Stimulated activated CD4-positive, alpha-beta T cell treated with anti-CD3 and anti-CD28 coated beads, Interleukin-2, amount 100 ng/mL, for 4 hours (primary cell): Measurements from ENCODE around the gene ZNF407.

Experiments used
- DNase-seq: peaks from one replicate; pipeline ENCODE4 v3.0.0-alpha.2; 2020; ENCODE audit warnings: low read depth

ZNF407 gene

DNA sequence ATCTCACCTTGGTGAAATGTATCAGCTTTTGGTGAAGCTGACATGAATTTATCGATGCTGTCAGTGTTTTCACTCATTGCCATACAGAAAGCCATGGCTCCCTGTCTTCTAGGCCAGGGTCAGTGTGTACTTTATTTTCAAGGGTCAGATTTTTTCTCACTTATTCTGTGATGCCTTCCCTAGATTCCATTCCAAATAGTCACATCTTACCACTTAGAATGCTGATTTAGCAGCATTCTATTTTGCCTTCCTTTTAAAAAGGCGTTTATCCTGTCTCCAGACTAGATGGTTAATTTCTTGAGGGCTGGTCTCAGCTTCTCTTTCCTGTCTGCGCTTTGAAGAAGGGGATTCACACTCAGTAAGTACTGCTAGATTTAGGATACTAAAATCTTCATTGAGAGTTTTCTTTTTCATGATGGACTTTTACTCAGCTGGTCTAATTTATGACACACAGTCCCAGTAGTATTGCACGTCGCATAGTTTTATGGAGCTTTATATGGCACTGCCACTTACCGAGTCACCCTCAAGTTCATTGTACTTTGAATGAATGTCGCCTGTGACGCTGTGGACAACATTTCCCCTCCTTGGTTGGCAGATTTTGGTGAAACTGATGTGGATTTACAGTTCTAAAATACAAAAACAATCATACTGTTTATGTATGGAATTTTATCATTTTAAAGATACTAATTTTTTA lies 194.0 kb downstream of the ZNF407 start:
- no peak for DNase-seq

DNA sequence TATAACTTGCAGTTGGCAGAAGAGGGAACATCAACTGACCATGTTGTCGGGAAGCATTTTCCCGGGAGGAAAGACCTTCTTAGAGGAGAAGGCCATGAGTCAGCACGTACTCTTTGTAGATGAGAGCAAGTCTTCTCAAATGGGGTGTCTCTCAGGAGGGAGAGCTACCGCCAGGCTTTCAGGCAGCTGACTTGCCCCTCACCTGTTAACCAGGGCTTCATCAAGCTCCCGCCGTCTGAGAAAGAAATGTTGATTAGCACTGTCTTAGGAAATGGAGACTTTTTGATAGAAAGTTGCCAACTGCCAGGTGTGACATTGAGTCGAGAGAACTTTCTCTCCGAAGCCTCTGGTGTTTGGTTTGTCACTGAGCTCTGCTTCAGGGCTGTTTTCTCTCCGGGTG lies 196.1 kb downstream of the ZNF407 start:
- DNase-seq = no peak

DNA sequence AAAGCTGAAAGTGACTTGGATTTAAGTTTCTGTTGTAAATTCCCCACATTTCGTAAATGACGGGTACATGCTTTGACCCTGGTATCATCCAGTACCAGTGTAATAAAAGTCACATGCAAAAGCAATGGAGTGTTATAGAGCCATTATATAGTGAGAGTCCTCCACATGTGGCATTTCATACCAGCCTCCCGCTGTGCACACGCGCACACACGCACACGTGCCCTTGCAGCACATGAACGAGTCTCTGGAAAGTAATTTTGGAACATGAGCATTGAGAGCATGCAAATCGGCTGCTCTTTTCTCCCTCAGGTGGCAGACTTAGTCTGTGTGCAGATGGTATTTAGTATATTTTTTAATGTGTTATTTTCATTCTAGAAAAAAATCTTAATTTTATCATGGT lies 198.1 kb downstream of the ZNF407 start:
- DNase-seq = no peak

DNA sequence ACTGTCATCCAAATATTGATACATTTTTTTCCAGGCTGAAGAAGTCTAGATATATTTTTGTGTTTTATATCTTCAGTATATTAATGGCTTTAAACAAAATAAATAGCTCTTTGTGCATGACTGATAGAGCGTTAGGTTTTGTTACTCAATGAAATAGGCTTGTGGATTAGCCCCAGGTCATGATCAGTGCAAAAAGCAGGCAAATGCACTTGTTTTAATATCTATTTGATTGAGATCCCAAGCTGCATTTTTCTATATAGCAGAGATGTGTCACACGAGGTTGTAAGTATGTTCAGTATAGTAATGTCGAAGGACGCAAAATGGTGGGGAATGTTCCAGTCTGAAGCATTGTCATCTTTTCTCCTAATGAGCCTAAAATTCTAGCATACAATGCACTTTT lies 198.5 kb downstream of the ZNF407 start:
- DNase-seq = no peak

DNA sequence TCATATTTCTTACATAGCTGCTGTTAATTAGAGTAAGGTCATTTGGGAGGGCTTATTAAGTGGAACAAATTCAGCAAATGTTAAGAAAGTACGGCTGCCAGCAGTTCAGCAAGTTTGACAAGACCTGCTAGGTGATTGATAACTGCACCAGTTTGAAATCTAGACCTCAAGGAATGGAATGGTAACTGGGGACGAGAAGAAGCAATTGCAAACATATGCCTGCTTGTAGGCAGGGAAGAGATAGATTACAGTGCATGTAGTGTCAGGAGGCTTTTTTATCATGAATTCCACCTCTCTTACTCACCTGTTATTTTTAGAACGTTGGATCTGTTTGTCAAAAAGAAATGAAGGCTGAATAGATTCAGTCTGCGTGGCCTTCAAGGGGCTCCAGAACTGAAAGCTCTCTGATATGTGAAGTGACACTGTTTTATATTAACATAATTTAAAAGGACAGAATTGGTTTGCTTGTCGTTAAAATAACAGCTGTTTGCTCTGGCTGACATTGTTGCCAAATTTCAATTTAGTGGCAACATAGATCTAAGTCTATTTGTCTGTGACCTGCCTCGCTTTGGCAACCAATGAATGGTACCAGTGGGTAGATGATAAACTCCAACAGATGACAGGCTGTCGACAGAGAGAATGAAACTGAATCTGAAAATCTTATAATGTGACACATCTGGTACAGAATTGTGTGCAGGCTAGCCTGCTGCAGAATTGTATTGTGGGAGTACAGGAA lies 199.3 kb downstream of the ZNF407 start:
- no peak for DNase-seq

DNA sequence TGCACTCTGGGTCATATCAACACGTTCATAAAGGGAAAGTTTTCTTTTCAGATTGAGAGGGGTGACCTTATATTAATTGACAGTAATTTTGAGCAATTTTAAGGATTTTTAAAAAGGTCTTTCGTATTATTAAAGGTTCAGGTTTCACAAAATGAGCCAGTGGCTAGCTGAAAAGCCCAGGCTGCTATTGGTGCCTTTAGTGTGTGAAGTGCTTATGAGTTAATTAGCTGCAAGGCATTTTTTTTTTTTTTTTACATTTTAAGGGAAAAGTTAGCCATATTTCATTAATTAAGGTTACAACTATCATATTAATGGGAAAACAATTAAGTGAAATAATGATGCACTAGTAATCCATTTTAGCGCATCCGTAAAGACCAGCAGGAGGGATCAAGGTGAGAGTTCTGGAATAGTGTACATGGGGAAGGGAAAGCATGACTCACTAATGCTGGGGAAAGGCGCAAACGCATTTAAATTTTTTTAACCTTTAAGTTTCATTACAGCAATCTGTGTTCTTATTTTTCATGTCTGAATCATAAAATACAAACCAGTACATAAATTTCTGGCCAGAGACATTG lies 200.0 kb downstream of the ZNF407 start:
- DNase-seq = no peak

DNA sequence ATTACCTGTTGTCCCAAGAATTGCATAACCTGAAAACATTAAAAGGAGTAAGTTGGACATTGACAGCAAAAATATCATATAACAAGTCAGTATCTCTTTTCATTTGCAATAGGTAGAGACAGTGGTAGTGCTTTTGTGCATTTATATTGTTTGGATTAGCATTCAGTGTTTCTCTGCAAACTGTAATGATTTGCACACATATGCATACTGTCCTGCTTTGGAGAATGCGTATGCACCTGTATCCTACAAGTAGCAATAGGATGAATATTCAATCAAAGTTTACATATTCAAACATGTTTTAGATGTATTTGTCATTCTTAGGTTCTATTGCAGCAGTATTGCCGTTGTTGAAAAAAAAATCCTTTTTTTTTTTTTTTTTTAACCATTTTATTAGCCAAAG lies 201.9 kb downstream of the ZNF407 start:
- no peak for DNase-seq

DNA sequence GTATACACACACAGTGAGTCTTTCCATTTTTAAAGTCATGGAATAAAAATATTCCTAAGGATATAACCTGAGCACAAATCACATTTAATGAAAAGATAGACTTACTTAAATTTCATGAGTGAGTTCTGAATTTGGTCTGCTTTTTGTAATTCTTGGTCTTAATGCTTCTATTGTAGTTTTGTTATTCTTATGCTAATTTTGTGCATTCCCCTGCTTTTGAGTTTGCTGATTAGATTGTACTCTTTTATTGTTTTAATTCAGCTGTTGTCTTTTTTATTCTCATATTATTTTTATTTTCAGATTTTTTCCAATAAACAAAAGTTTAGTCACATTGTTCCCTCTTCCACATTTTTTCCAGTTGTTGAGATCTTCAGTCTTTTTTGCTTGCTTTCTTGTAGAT lies 202.4 kb downstream of the ZNF407 start:
- no peak for DNase-seq

DNA sequence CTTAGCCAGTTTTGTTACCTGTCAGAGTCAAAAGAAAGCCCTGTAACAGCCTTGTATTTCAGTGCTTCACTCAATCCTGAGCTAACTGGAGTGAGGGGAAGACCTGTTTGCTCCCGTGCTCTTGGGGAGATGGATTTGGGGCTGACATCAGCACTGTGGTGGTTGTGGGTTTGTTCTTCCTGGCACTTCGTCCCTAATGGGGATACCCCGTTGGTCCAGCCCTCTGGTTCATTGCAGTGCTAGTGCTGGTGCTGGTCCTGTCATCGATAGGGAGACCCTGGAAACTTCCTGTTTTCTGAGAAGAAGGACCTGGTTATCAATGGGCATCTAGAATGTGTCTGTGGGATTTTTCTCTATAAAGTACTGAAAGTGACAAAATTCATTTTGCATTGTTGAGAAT lies 205.4 kb downstream of the ZNF407 start:
- no peak for DNase-seq

DNA sequence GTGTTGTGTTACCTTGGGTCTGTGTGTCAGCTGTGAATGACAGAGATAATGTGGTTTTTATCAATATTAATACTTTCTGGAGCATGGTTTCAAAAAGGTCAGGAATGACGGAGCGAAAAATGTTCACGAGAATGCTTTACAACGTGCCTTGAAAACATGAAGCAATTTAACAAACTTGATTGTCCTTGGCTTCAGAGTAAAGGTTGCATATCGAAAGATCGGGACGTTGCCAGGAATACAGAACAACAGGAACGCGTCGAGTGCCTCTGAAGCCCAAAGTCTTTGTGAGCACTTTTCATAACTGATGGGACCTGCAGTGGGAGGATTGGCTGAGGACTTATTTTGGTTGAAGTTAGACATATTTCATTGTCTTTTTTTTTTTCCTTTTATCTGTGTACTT lies 206.1 kb downstream of the ZNF407 start:
- DNase-seq = no peak

DNA sequence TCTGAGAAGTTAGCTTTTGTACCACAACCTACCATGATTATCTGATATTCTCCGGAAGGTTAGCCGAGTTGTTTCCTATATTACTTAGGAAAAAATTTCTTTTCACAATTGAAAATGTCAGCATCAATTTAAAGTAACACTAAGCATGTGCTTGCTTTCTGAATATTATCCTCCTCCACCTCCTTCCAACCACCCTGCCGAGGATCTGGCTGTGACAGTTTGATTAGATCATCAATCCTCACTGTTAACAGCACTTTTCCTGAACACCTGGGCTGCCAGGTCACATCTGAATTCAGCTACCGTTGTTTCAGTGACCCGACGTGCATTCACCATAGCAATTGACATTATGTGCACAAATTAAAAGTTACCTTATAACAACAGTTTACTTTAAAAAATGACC lies 207.0 kb downstream of the ZNF407 start:
- no peak for DNase-seq

DNA sequence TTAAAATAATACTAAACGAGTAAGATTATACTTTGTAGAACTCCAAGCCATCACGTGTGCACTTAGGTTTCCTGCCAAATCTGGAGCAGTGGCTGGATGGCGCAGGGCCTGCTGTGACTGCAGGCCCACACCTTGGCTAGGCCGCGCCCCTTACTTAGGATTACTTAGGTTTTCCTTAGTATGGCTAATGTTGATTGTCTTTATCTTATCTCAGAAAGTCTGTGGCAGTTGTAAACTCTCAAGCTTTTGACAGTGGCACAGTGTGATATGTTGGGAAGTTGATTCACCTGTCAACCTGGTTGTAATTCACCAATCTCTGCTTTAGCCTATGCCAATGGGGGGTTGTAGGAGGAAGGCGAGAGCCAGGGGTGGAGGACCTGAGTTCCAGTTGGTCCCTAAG lies 208.4 kb downstream of the ZNF407 start:
- no peak for DNase-seq

DNA sequence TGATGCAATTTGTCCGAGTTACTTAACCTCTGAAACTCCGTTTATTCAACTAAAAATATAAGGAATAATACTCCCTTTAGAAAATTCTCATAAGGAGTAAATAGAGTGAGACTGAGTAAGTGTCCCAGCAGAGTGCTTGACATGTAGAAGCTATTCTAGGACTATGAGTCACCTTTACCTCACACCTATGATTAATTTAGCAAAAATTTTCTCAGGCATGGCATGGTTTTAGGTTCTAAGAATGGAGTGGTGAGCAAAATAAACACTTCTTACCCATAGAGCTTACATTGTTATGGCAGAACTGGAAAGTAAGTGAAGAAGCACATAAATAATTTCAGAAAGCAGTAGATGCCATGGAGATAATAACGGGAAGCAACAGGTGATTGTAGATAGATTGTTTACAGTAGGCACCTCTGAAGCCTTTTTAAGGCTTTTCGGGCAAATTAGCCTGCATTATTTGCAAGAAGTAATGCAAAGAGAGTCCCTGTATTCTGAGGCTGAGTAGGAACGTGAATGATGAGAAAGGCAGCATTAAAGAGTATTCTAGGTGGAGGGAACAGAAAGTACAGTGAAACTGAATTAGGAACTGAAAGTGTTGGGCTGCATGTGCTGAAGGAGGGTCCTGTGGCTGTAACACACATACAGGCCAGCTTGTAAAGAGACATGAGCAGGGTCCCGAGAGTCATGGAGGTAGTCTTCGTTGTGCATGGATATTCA lies 209.2 kb downstream of the ZNF407 start:
- no peak for DNase-seq

DNA sequence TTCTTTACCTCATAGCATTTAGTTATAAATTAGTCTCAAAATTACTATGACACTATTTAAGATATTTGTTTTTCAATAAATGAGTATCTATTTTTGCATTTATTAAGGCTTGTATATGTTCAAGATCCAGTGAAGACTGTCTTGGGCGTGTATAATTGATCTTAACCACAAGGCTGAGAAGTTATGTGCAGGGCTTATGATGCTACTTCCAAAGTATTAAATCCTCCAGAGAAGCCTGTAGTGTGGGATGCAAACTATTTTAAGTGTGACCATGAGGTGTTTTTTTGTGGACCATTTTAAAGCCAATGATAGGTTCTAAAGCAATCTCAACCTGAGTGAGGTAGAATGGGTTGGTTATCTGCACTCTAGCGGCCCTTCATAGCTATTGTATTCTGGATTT lies 219.9 kb downstream of the ZNF407 start:
- no peak for DNase-seq

DNA sequence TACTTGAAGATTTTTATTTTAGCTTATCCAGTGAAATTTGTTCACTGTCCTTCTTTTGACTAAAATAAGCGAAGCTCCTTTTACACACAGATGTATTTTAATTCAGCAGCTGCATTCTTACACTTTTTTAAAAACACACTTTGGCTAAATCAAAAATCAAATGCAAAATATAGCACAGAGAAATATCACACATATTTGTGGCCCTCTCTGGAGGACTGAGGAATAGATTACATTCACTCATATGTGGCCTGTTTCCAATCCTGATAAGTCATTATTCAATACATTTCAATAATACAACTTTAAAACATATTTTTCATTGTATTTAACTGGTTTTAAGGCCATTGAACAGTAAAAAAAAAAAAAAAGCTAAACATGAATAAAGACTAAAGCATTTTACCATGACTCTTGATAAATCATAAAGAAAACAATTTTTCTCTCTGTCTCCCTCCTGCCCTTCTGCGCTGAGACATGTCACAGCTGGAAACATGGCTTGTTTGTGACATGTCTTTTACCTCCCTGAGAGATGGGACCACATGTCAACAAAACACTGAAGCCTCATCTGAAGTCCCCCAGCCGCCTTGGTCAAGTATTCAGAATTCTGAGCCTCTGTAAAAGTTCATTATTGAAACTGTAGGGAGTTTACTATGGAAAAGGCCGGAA lies 221.0 kb downstream of the ZNF407 start:
- no peak for DNase-seq

DNA sequence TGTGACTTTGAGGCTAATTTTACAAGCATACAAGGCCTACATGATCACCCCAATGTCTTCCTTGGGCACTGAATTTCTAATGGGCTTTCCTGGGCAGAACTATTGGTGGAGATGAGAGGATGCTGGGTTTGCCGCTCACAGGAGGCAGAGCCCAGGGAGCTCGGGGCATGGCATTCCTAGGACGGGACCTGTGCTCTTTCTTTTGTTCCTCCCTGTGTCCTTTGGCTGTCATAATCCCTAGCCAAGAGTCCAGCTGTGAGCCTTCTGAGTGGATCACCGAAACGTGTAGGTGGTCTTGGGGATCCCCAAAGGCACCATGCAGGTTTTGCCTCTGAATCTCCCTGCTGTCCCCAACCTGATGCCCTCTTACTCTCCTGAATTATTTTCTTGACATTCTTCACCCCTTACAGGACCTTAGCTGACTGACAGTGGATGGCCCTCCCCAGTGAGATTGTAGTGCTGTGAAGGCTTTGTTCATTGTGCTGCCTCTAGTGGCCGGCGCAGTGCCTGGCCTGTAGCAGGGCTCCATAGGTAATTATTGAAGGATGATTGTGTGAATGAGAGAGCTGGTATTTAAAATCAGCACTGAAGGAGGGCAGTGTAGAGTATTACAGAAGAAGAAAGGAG lies 221.9 kb downstream of the ZNF407 start:
- no peak for DNase-seq

DNA sequence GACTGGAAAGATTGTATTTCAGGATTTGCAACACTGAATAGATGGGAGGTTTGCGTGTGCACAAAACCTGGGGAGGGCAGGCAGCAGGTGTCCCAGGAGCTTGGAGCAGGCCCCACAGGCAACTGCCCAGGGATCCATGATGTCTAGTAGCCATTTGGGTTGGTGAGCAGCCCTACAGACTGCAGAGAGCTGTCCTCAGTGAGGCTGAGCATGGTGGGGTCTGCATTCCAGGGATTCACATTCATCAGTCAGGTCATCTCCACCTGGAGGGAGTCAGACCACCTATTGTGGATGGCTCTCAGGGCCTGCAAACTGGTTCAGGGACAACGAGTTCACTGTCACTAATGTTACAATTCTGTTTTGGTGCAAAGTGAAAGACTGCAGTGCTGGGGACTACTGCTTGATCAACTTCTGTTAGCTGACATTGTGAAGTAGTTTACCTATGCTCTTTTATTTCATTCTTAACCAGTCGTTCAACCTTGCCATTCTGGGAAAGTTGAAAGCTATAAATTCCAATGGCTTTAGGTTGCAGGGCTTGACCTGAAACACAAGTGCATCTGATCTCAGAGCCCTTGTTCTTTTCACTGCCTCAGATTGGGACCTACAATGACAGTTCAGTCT lies 222.6 kb downstream of the ZNF407 start:
- DNase-seq = no peak

DNA sequence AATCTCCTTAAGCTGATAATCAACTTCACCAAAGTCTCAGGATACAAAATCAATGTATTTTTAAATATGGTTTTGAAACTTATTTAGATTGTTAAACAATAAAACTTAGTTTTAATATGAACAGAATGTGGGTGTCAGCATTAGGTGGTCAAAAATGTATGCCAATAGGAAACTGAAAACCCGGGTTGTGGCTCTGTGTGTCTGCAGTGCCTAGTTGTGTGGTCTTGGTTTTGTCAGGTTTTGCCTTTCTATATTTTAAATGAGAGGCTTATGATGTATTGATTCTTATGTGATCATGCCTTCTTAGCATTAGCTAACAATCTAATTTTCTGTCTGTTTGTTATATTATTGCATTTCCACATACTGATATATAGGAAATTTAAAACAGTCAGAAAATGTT lies 227.8 kb downstream of the ZNF407 start:
- no peak for DNase-seq

DNA sequence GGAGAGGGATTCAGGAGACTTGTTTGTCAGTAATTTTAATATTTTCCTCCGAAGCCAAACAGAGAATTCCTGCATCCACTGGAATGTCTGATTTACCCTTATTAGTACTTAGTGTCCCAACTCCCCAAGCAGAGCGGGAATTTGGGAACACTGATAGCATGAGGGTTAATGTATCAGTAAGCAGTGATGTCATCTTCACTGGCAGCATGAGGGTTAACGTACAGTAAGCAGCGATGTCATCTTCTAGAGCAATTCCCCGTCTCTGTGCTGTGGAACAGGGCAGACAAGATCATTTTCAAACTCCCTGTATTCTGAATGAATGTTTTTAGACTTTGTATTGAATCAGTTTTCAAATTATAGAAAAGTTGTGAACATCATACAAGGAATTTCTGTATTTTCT lies 228.9 kb downstream of the ZNF407 start:
- no peak for DNase-seq

DNA sequence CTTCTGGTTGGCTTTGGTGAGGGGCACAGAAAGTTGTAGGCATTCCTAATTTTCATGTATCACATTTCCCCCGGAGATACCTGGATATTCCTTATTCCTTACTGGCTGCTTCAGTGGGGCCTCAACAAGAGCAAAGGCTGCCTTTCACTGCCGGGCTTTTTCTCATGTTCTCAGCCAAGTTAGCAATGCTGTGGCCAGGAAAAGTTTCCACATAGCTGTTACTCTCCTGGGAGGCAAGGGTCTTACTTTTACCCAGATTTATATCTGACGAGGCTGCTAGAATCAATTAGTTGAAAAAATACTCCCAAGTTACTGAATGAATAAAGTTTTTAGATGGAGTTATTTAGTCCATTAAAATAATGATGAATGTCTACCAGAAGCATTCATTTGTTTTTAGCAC lies 230.5 kb downstream of the ZNF407 start:
- no peak for DNase-seq

DNA sequence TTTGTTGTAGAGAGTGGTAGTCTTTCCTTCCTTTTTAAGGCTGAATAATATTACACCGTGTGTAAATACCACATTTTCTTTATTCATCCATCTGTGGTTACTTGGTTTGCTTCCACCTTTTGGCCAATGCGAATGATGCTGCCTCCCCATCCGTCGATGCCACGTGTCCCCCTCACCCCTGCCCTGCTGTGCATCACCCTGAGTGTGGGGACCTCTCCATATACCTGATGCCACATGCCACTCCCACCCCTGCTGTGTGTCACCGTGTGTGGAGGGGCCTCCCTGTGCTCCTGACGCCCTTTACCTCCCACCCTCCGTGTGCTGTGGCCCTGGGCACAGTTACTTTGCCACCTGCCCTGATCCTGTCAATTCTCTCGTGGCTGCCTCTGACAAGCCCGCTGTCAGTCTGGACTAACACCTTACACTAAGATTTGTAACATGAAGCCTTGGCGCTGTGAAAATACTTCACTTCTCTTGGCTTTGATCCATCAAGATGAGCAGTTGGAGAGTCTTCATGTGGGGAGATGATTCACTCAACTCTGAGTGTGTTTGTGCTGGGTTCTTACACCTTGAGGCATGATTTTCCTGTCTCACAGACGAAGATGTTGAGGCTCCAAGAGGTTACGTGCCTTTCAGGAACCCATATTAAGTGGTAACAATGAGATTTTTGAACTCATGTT lies 234.0 kb downstream of the ZNF407 start:
- DNase-seq = no peak
